OCI-LY3 (cell line): ENCODE measurements around the gene MOSPD2.
A peak's percentile ranks its signal among the peaks of the same experiment; 100 is the strongest.

Experiments
- H2AFZ ChIP-seq: fragments of 200-600, 300-600 bp; shearing (Covaris generic); 2 replicates; pipeline ENCODE4 v1.6.0; 2014; ENCODE audit warnings: antibody characterized with exemption, low read depth, low read length
- H3K27ac ChIP-seq: fragments of 200-600, 300-600 bp; sonication (generic); 2 replicates; pipeline ENCODE4 v1.5.1; 2014; ENCODE audit warnings: mild to moderate bottlenecking, low read length, moderate library complexity, mixed read lengths
- H3K27me3 ChIP-seq: fragments of 200-600, 300-600 bp; sonication (generic); 2 replicates; pipeline ENCODE4 v1.6.1; 2014; ENCODE audit warnings: low read depth, low read length, mixed read lengths
- H3K36me3 ChIP-seq: fragments of 200-600, 300-600 bp; sonication (generic); replicated peaks from 2 replicates; pipeline ENCODE3; 2014; ENCODE audit warnings: low read depth, low read length, mixed read lengths
- H3K4me1 ChIP-seq: fragments of 300-600, 200-600 bp; sonication (generic); 2 replicates; pipeline ENCODE4 v1.6.1; 2014; ENCODE audit warnings: low read length, mixed read lengths
- H3K4me2 ChIP-seq: fragments of 200-600, 300-600 bp; sonication (generic); 2 replicates; pipeline ENCODE4 v1.6.1; 2014; ENCODE audit warnings: low read length, mixed read lengths
- H3K4me3 ChIP-seq: fragments of 300-600, 200-600 bp; sonication (generic); 2 replicates; pipeline ENCODE4 v1.5.1; 2014; ENCODE audit warnings: antibody characterized with exemption, mild to moderate bottlenecking, low read length, moderate library complexity
- H3K79me2 ChIP-seq: fragments of 300-600, 200-600 bp; shearing (Covaris generic); 2 replicates; pipeline ENCODE4 v1.6.1; 2014; ENCODE audit warnings: mild to moderate bottlenecking, low read length, mixed read lengths
- H3K9ac ChIP-seq: fragments of 300-600, 200-600 bp; shearing (Covaris generic); 2 replicates; pipeline ENCODE4 v1.6.0; 2014; ENCODE audit warnings: mild to moderate bottlenecking, low read length, moderate library complexity
- H3K9me3 ChIP-seq: fragments of 200-600, 300-600 bp; shearing (Covaris generic); 2 replicates; pipeline ENCODE4 v1.6.1; 2014; ENCODE audit warnings: low read length, mixed read lengths; ENCODE audit not compliant: insufficient read depth
- H4K20me1 ChIP-seq: fragments of 200-600, 300-600 bp; sonication (generic); 2 replicates; pipeline ENCODE4 v1.6.1; 2016; ENCODE audit warnings: low read length, mixed read lengths; ENCODE audit not compliant: insufficient read depth
- CTCF ChIP-seq: fragments of 200-600, 300-600 bp; sonication (generic); IDR thresholded peaks from 2 replicates; pipeline ENCODE4 v1.5.1; 2014; ENCODE audit warnings: antibody characterized with exemption, low read length, low read depth
- EZH2phosphoT487 ChIP-seq: fragments of 200-600 bp; shearing (Covaris generic); IDR thresholded peaks from 2 replicates; pipeline ENCODE4 v1.6.1; 2018; ENCODE audit warnings: antibody characterized with exemption, mixed run types, low read depth

The MOSPD2 gene

GRCh38 chrX:14884714-14885113 is 11.5 kb downstream of the MOSPD2 start:
- Histone ChIP-seq H3K36me3 (no peaks in the 10 kb centered on the region), H3K79me2 (no peaks in the 10 kb centered on the region), H3K9ac (no peak overlapping the region), H3K27ac (no peak overlapping the region), H3K4me2 (no peak overlapping the region), H4K20me1 (no peaks in the 10 kb centered on the region), H3K9me3 (no peaks in the 10 kb centered on the region), H3K4me1 (peaks cover 1% of the 10 kb centered on the region), H3K27me3 (no peaks in the 10 kb centered on the region), H3K4me3 (no peak overlapping the region), H2AFZ (no peak overlapping the region)
- TF ChIP-seq CTCF: no peak

- Histone ChIP-seq H3K9me3 (no peaks in the 10 kb centered on the region), H3K27ac (no peak overlapping the region), H3K27me3 (no peaks in the 10 kb centered on the region), H3K36me3 (no peaks in the 10 kb centered on the region), H3K9ac (no peak overlapping the region), H3K4me3 (no peak overlapping the region), H2AFZ (no peak overlapping the region), H4K20me1 (no peaks in the 10 kb centered on the region), H3K4me1 (peaks cover 8% of the 10 kb centered on the region), H3K4me2 (no peak overlapping the region), H3K79me2 (no peaks in the 10 kb centered on the region)
- no peak for TF ChIP-seq EZH2phosphoT487
- TF ChIP-seq CTCF: no peak
Measured at GRCh38 chrX:14886252-14886651, 13.0 kb downstream of the MOSPD2 start.

DNA sequence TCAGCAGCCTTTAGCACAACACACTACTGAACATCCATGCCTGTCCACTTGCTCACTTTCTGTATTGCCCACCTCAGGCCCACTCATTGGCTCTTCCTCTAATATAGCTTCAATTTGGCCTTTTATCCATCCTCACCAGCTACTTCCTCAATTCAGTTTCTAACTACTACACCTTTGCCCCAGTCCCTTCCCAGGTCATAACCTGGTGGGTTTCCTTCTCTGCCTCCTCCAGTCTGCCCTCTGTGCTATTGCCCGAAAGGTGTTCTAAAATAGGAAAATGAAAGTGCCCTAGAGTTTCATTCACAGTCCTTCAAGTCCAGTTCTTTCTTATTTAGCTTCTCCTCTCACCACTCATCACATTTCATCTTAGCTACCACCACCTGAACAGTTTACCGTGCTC is 23.1 kb downstream of the MOSPD2 start:
- Histone ChIP-seq H3K4me3 (no peak overlapping the region), H3K27ac (no peak overlapping the region), H3K4me2 (no peak overlapping the region), H3K9me3 (no peaks in the 10 kb centered on the region), H3K4me1 (peaks cover 7% of the 10 kb centered on the region), H3K79me2 (no peaks in the 10 kb centered on the region), H3K36me3 (peaks cover 6% of the 10 kb centered on the region), H3K9ac (no peak overlapping the region), H2AFZ (no peak overlapping the region), H3K27me3 (no peaks in the 10 kb centered on the region), H4K20me1 (no peaks in the 10 kb centered on the region)
- TF ChIP-seq EZH2phosphoT487: no peak

- no peak overlapping the region for H2AFZ ChIP-seq
- H3K9ac ChIP-seq: no peak overlapping the region
- H3K27ac ChIP-seq: no peak overlapping the region
- H3K36me3 ChIP-seq: peaks cover 6% of the 10 kb centered on the region
- no peak for TF ChIP-seq CTCF
- TF ChIP-seq EZH2phosphoT487: no peak
- H3K4me3 ChIP-seq: no peak overlapping the region
- no peaks in the 10 kb centered on the region for H3K79me2 ChIP-seq
- no peaks in the 10 kb centered on the region for H3K9me3 ChIP-seq
- no peaks in the 10 kb centered on the region for H3K27me3 ChIP-seq
- H3K4me1 ChIP-seq: peaks cover 7% of the 10 kb centered on the region
- no peak overlapping the region for H3K4me2 ChIP-seq
- H4K20me1 ChIP-seq: no peaks in the 10 kb centered on the region
Measured at GRCh38 chrX:14897042-14897441, 23.8 kb downstream of the MOSPD2 start.

GRCh38 chrX:14899607-14900006 is 26.4 kb downstream of the MOSPD2 start:
- no peak overlapping the region for H3K9ac ChIP-seq
- H3K36me3 ChIP-seq: peaks cover 24% of the 10 kb centered on the region
- H2AFZ ChIP-seq: no peak overlapping the region
- no peak overlapping the region for H3K4me3 ChIP-seq
- no peaks in the 10 kb centered on the region for H4K20me1 ChIP-seq
- no peaks in the 10 kb centered on the region for H3K27me3 ChIP-seq
- no peak overlapping the region for H3K27ac ChIP-seq
- H3K79me2 ChIP-seq: no peaks in the 10 kb centered on the region
- peaks cover 7% of the 10 kb centered on the region for H3K4me1 ChIP-seq
- H3K4me2 ChIP-seq: 0 out of 2 replicates have a peak overlapping the region, but pooled peaks have one; percentile 31
- no peak for TF ChIP-seq EZH2phosphoT487
- TF ChIP-seq CTCF: no peak
- H3K9me3 ChIP-seq: peaks cover 3% of the 10 kb centered on the region; the same call in 1 of the 2 replicates
